H7 (cell line): ENCODE measurements around the gene TBC1D24. TPM values are rescaled to one million over a fixed set of nuclear protein-coding genes. Genes with fewer than 3 reads are reported as not detected.

ENCODE experiments used
- DNase-seq: peaks from one replicate; pipeline ENCODE4 v3.0.0; 2012
- H3K27me3 ChIP-seq: 2 replicates; pipeline ENCODE4 v1.6.0; 2011; ENCODE audit warnings: mild to moderate bottlenecking, low read length; ENCODE audit not compliant: control insufficient read depth, insufficient read depth
- H3K36me3 ChIP-seq: replicated peaks from 2 replicates; pipeline ENCODE4 v1.5.1; 2011; ENCODE audit warnings: low read length; ENCODE audit not compliant: control insufficient read depth, insufficient read depth
- H3K4me3 ChIP-seq: 2 replicates; pipeline ENCODE4 v1.5.1; 2011; ENCODE audit warnings: low read depth, mild to moderate bottlenecking, control low read depth, low read length, moderate library complexity; ENCODE audit not compliant: insufficient read depth
- total RNA-seq: library from RNA; depleted of rRNA; stranded (reverse); fragments of >200 nt; shearing (Covaris generic); gene quantifications from 2 replicates; pipeline ENCODE4 v1.2.3, GENCODE V29; 2014

Gene TBC1D24
- total RNA-seq, 1 experiment from 2014 or later, result 12.3 TPM

- no peak for DNase-seq
- no peaks in the 10 kb centered on the region for H3K27me3 ChIP-seq
Measured at GRCh38 chr16:2490190-2491105, 15.5 kb downstream of the TBC1D24 start.

GRCh38 chr16:2492292-2492691 is 17.4 kb downstream of the TBC1D24 start:
- no peaks in the 10 kb centered on the region; the same call in 1 of the 2 replicates for H3K36me3 ChIP-seq
- H3K4me3 ChIP-seq, result no peak overlapping the region
- H3K27me3 ChIP-seq, result no peaks in the 10 kb centered on the region
- no peak for DNase-seq

More at GRCh38 chr16:2490190-2491105, 15.5 kb downstream of the TBC1D24 start:
- Histone ChIP-seq H3K4me3 (no peak overlapping the region), H3K36me3 (no peaks in the 10 kb centered on the region)

- peaks cover 2% of the 10 kb centered on the region for H3K36me3 ChIP-seq
- DNase-seq, result no peak
- no peaks in the 10 kb centered on the region for H3K27me3 ChIP-seq
Measured at GRCh38 chr16:2493605-2494004, 18.7 kb downstream of the TBC1D24 start.

GRCh38 chr16:2494616-2495015 is 19.7 kb downstream of the TBC1D24 start:
- Histone ChIP-seq H3K27me3 (no peaks in the 10 kb centered on the region), H3K36me3 (peaks cover 2% of the 10 kb centered on the region), H3K4me3 (no peak overlapping the region)
- no peak for DNase-seq

More at GRCh38 chr16:2493605-2494004, 18.7 kb downstream of the TBC1D24 start:
- H3K4me3 ChIP-seq, result no peak overlapping the region

GRCh38 chr16:2495041-2495440 is 20.1 kb downstream of the TBC1D24 start:
- Histone ChIP-seq H3K4me3 (no peak overlapping the region), H3K27me3 (no peaks in the 10 kb centered on the region), H3K36me3 (peaks cover 2% of the 10 kb centered on the region)
- no peak for DNase-seq

GRCh38 chr16:2496223-2497115 is 21.5 kb downstream of the TBC1D24 start:
- peaks cover 2% of the 10 kb centered on the region for H3K36me3 ChIP-seq
- H3K4me3 ChIP-seq, result no peak overlapping the region
- no peak for DNase-seq
- H3K27me3 ChIP-seq, result no peaks in the 10 kb centered on the region

- DNase-seq, result no peak
- Histone ChIP-seq H3K4me3 (no peak overlapping the region), H3K36me3 (peaks cover 2% of the 10 kb centered on the region), H3K27me3 (no peaks in the 10 kb centered on the region)
Measured at GRCh38 chr16:2497116-2497630, 22.2 kb downstream of the TBC1D24 start.

- Histone ChIP-seq H3K27me3 (no peaks in the 10 kb centered on the region), H3K4me3 (no peak overlapping the region), H3K36me3 (peaks cover 2% of the 10 kb centered on the region)
- no peak for DNase-seq
Measured at GRCh38 chr16:2497695-2498484, 23.0 kb downstream of the TBC1D24 start.

- Histone ChIP-seq H3K27me3 (no peaks in the 10 kb centered on the region), H3K4me3 (no peak overlapping the region), H3K36me3 (peaks cover 2% of the 10 kb centered on the region)
- DNase-seq, result no peak
Measured at GRCh38 chr16:2498531-2499253, 23.8 kb downstream of the TBC1D24 start.

GRCh38 chr16:2499454-2499853 is 24.5 kb downstream of the TBC1D24 start:
- Histone ChIP-seq H3K36me3 (peaks cover 2% of the 10 kb centered on the region), H3K4me3 (no peak overlapping the region), H3K27me3 (no peaks in the 10 kb centered on the region)
- no peak for DNase-seq

- H3K36me3 ChIP-seq, result peaks cover 2% of the 10 kb centered on the region
- no peak for DNase-seq
- H3K4me3 ChIP-seq, result no peak overlapping the region
- no peaks in the 10 kb centered on the region for H3K27me3 ChIP-seq
Measured at GRCh38 chr16:2499890-2500429, 25.0 kb downstream of the TBC1D24 start.

GRCh38 chr16:2500430-2500917 is 25.5 kb downstream of the TBC1D24 start:
- peak; percentile 81 for DNase-seq
- Histone ChIP-seq H3K4me3 (no peak overlapping the region), H3K36me3 (peaks cover 2% of the 10 kb centered on the region), H3K27me3 (no peaks in the 10 kb centered on the region)
